K562 (cell line): ENCODE measurements around the gene HSDL2. TPM values are rescaled to one million over a fixed set of nuclear protein-coding genes. Genes with fewer than 3 reads are reported as not detected.

Source experiments
- EP400 ChIP-seq: fragments of 450-650 bp; IDR thresholded peaks from 2 replicates; pipeline ENCODE4 v1.6.1; 2017; ENCODE audit warnings: antibody characterized with exemption, mild to moderate bottlenecking, moderate library complexity
- NFYB ChIP-seq: IDR thresholded peaks from 2 replicates; pipeline ENCODE4 v1.6.1; 2011; ENCODE audit warnings: mild to moderate bottlenecking, moderate library complexity; ENCODE audit not compliant: insufficient read length; ENCODE audit errors: extremely low read depth
- RBM25 ChIP-seq: fragments of 200-400 bp; formaldehyde crosslinking; IDR thresholded peaks from 2 replicates; pipeline ENCODE4 v1.6.1; 2018; ENCODE audit warnings: low read length, low read depth, moderate library complexity; ENCODE audit not compliant: severe bottlenecking
- REST ChIP-seq, 2 experiments: fragments of 450-650 bp; formaldehyde crosslinking in 1 of 2; IDR thresholded peaks; 2 replicates each; pipeline versions ENCODE4 v1.4.0 to v1.6.1; 2014 to 2020; ENCODE audit warnings: mild to moderate bottlenecking in 2 of 2, borderline replicate concordance in 1 of 2, low read depth in 1 of 2
- SAFB2 ChIP-seq: fragments of 200-400 bp; formaldehyde crosslinking; IDR thresholded peaks from 2 replicates; pipeline ENCODE4 v1.6.1; 2018; ENCODE audit warnings: borderline replicate concordance, low read length, low read depth, moderate library complexity; ENCODE audit not compliant: severe bottlenecking
- SMARCC2 ChIP-seq: fragments of 450-650 bp; IDR thresholded peaks from 2 replicates; pipeline ENCODE4 v1.6.1; 2017; ENCODE audit warnings: antibody characterized with exemption, moderate library complexity, mild to moderate bottlenecking, low read depth
- ZNF586 ChIP-seq: fragments of 450-650 bp; formaldehyde crosslinking; conservative IDR thresholded peaks from 2 replicates; pipeline ENCODE4 v1.4.0; 2020; ENCODE audit warnings: mild to moderate bottlenecking, moderate library complexity
- polyA plus RNA-seq, 8 experiments: library from polyadenylated mRNA; depleted of rRNA in 4 of 8; stranded (reverse) in 5 of 8; unstranded in 3 of 8; fragments of >200 nt; fragmentation: Nextera tagmentation in 2 of 8; fragmentation: Illumina TruSeq in 1 of 8; extraction: Ambion mirVana in 2 of 8; extraction: Trizol in 1 of 8; gene quantifications; 2 replicates each; pipeline versions ENCODE4 v1.2.1 to v1.2.3, GENCODE V29; 2011 to 2014; ENCODE audit warnings: inconsistent platforms in 1 of 8, missing spikeins in 1 of 8
- total RNA-seq, 7 experiments: library from RNA; depleted of rRNA in 6 of 7; stranded (reverse); fragments of >200 nt in 6 of 7; fragmentation: Illumina TruSeq in 2 of 7; extraction: Trizol in 2 of 7; gene quantifications; 2 replicates each; pipeline versions ENCODE4 v1.2.1 to v1.2.3, GENCODE V29; 2011 to 2021; ENCODE audit warnings: low replicate concordance in 1 of 7
- TF ChIP-seq, protein P1 (sequence below): fragments of 200-600 bp; sonication (generic); IDR thresholded peaks from one replicate; pipeline ENCODE4 v1.6.1; 2012; ENCODE audit warnings: mild to moderate bottlenecking, low read depth, low read length, inconsistent platforms

The HSDL2 gene
- total and polyA plus RNA-seq, 9 of the 15 experiments (the other 6 are each of a cell fraction or from before 2014, with no cell fraction given): 22.8 to 74.1 (median 35.6) TPM

GRCh38 chr9:112361601-112362000, 18.3 kb upstream of the HSDL2 start (continued):
- TF ChIP-seq REST (IDR thresholded peaks at IDR 0.05; ENCODE audit: borderline replicate concordance): peak; percentile 83
- TF ChIP-seq REST (CRISPR knock-in tag; IDR thresholded peaks at IDR 0.05; ENCODE audit: low read depth): no peak
- peak; percentile 16; the same call in 1 of the 2 replicates for TF ChIP-seq EP400
- TF ChIP-seq NFYB: no peak
- no peak for TF ChIP-seq SAFB2
- no peak for TF ChIP-seq SMARCC2
- TF ChIP-seq, protein P1, sequence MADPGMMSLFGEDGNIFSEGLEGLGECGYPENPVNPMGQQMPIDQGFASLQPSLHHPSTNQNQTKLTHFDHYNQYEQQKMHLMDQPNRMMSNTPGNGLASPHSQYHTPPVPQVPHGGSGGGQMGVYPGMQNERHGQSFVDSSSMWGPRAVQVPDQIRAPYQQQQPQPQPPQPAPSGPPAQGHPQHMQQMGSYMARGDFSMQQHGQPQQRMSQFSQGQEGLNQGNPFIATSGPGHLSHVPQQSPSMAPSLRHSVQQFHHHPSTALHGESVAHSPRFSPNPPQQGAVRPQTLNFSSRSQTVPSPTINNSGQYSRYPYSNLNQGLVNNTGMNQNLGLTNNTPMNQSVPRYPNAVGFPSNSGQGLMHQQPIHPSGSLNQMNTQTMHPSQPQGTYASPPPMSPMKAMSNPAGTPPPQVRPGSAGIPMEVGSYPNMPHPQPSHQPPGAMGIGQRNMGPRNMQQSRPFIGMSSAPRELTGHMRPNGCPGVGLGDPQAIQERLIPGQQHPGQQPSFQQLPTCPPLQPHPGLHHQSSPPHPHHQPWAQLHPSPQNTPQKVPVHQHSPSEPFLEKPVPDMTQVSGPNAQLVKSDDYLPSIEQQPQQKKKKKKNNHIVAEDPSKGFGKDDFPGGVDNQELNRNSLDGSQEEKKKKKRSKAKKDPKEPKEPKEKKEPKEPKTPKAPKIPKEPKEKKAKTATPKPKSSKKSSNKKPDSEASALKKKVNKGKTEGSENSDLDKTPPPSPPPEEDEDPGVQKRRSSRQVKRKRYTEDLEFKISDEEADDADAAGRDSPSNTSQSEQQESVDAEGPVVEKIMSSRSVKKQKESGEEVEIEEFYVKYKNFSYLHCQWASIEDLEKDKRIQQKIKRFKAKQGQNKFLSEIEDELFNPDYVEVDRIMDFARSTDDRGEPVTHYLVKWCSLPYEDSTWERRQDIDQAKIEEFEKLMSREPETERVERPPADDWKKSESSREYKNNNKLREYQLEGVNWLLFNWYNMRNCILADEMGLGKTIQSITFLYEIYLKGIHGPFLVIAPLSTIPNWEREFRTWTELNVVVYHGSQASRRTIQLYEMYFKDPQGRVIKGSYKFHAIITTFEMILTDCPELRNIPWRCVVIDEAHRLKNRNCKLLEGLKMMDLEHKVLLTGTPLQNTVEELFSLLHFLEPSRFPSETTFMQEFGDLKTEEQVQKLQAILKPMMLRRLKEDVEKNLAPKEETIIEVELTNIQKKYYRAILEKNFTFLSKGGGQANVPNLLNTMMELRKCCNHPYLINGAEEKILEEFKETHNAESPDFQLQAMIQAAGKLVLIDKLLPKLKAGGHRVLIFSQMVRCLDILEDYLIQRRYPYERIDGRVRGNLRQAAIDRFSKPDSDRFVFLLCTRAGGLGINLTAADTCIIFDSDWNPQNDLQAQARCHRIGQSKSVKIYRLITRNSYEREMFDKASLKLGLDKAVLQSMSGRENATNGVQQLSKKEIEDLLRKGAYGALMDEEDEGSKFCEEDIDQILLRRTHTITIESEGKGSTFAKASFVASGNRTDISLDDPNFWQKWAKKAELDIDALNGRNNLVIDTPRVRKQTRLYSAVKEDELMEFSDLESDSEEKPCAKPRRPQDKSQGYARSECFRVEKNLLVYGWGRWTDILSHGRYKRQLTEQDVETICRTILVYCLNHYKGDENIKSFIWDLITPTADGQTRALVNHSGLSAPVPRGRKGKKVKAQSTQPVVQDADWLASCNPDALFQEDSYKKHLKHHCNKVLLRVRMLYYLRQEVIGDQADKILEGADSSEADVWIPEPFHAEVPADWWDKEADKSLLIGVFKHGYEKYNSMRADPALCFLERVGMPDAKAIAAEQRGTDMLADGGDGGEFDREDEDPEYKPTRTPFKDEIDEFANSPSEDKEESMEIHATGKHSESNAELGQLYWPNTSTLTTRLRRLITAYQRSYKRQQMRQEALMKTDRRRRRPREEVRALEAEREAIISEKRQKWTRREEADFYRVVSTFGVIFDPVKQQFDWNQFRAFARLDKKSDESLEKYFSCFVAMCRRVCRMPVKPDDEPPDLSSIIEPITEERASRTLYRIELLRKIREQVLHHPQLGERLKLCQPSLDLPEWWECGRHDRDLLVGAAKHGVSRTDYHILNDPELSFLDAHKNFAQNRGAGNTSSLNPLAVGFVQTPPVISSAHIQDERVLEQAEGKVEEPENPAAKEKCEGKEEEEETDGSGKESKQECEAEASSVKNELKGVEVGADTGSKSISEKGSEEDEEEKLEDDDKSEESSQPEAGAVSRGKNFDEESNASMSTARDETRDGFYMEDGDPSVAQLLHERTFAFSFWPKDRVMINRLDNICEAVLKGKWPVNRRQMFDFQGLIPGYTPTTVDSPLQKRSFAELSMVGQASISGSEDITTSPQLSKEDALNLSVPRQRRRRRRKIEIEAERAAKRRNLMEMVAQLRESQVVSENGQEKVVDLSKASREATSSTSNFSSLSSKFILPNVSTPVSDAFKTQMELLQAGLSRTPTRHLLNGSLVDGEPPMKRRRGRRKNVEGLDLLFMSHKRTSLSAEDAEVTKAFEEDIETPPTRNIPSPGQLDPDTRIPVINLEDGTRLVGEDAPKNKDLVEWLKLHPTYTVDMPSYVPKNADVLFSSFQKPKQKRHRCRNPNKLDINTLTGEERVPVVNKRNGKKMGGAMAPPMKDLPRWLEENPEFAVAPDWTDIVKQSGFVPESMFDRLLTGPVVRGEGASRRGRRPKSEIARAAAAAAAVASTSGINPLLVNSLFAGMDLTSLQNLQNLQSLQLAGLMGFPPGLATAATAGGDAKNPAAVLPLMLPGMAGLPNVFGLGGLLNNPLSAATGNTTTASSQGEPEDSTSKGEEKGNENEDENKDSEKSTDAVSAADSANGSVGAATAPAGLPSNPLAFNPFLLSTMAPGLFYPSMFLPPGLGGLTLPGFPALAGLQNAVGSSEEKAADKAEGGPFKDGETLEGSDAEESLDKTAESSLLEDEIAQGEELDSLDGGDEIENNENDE: no peak
- TF ChIP-seq ZNF586 (CRISPR knock-in tag): no peak
- no peak for TF ChIP-seq RBM25
